ENCODE data around the gene SIM1. TPM values are rescaled to one million over a fixed set of nuclear protein-coding genes. Genes with fewer than 3 reads are reported as not detected.

Gene SIM1
- total and polyA plus RNA-seq, 2 of the 8 experiments (the other 6 are each of a cell fraction or from before 2014, with no cell fraction given) = 0.02 to 0.39 TPM

DNA sequence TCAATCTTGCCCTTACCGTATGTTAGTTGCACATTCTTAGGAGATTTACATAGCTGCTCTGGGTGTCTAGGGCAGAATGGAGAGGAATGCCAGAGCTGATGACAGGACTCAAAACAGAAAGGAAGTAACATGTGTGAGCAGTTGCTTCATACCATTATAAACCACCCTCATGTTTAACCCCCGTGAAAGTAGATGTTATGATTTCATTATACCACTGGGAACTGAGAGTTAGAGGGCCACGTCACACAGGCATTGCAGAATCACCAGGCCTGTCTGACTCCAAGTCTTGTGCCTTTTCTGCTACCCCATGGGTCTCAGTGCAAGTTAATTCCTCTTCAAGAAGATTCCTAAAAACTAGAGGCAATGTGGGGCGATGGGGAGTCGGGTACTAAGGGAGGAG is 23.5 kb upstream of the SIM1 start (continued):
- TF ChIP-seq, protein P1, sequence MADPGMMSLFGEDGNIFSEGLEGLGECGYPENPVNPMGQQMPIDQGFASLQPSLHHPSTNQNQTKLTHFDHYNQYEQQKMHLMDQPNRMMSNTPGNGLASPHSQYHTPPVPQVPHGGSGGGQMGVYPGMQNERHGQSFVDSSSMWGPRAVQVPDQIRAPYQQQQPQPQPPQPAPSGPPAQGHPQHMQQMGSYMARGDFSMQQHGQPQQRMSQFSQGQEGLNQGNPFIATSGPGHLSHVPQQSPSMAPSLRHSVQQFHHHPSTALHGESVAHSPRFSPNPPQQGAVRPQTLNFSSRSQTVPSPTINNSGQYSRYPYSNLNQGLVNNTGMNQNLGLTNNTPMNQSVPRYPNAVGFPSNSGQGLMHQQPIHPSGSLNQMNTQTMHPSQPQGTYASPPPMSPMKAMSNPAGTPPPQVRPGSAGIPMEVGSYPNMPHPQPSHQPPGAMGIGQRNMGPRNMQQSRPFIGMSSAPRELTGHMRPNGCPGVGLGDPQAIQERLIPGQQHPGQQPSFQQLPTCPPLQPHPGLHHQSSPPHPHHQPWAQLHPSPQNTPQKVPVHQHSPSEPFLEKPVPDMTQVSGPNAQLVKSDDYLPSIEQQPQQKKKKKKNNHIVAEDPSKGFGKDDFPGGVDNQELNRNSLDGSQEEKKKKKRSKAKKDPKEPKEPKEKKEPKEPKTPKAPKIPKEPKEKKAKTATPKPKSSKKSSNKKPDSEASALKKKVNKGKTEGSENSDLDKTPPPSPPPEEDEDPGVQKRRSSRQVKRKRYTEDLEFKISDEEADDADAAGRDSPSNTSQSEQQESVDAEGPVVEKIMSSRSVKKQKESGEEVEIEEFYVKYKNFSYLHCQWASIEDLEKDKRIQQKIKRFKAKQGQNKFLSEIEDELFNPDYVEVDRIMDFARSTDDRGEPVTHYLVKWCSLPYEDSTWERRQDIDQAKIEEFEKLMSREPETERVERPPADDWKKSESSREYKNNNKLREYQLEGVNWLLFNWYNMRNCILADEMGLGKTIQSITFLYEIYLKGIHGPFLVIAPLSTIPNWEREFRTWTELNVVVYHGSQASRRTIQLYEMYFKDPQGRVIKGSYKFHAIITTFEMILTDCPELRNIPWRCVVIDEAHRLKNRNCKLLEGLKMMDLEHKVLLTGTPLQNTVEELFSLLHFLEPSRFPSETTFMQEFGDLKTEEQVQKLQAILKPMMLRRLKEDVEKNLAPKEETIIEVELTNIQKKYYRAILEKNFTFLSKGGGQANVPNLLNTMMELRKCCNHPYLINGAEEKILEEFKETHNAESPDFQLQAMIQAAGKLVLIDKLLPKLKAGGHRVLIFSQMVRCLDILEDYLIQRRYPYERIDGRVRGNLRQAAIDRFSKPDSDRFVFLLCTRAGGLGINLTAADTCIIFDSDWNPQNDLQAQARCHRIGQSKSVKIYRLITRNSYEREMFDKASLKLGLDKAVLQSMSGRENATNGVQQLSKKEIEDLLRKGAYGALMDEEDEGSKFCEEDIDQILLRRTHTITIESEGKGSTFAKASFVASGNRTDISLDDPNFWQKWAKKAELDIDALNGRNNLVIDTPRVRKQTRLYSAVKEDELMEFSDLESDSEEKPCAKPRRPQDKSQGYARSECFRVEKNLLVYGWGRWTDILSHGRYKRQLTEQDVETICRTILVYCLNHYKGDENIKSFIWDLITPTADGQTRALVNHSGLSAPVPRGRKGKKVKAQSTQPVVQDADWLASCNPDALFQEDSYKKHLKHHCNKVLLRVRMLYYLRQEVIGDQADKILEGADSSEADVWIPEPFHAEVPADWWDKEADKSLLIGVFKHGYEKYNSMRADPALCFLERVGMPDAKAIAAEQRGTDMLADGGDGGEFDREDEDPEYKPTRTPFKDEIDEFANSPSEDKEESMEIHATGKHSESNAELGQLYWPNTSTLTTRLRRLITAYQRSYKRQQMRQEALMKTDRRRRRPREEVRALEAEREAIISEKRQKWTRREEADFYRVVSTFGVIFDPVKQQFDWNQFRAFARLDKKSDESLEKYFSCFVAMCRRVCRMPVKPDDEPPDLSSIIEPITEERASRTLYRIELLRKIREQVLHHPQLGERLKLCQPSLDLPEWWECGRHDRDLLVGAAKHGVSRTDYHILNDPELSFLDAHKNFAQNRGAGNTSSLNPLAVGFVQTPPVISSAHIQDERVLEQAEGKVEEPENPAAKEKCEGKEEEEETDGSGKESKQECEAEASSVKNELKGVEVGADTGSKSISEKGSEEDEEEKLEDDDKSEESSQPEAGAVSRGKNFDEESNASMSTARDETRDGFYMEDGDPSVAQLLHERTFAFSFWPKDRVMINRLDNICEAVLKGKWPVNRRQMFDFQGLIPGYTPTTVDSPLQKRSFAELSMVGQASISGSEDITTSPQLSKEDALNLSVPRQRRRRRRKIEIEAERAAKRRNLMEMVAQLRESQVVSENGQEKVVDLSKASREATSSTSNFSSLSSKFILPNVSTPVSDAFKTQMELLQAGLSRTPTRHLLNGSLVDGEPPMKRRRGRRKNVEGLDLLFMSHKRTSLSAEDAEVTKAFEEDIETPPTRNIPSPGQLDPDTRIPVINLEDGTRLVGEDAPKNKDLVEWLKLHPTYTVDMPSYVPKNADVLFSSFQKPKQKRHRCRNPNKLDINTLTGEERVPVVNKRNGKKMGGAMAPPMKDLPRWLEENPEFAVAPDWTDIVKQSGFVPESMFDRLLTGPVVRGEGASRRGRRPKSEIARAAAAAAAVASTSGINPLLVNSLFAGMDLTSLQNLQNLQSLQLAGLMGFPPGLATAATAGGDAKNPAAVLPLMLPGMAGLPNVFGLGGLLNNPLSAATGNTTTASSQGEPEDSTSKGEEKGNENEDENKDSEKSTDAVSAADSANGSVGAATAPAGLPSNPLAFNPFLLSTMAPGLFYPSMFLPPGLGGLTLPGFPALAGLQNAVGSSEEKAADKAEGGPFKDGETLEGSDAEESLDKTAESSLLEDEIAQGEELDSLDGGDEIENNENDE (IDR thresholded peaks at IDR 0.05; ENCODE audit: insufficient replicate concordance, low read length) = no peak
- TF ChIP-seq CTBP2 (IDR thresholded peaks at IDR 0.05; ENCODE audit: borderline replicate concordance, insufficient read depth, insufficient read length, low read length) = no peak
- TF ChIP-seq SP4 (IDR thresholded peaks at IDR 0.05; ENCODE audit: low read length) = no peak
- no peak for TF ChIP-seq RBBP5 (IDR thresholded peaks at IDR 0.05; ENCODE audit: borderline replicate concordance, low read depth, low read length)
- no peak for TF ChIP-seq JUND (IDR thresholded peaks at IDR 0.05; ENCODE audit: low read length)
- TF ChIP-seq, protein P2, sequence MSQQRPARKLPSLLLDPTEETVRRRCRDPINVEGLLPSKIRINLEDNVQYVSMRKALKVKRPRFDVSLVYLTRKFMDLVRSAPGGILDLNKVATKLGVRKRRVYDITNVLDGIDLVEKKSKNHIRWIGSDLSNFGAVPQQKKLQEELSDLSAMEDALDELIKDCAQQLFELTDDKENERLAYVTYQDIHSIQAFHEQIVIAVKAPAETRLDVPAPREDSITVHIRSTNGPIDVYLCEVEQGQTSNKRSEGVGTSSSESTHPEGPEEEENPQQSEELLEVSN (IDR thresholded peaks at IDR 0.05) = no peak
- no peak for TF ChIP-seq ASH2L (IDR thresholded peaks at IDR 0.05; ENCODE audit: low read length)
- no peak for TF ChIP-seq KDM1A (IDR thresholded peaks at IDR 0.05; ENCODE audit: borderline replicate concordance, low read length)
- TF ChIP-seq HDAC6 (IDR thresholded peaks at IDR 0.05; ENCODE audit: low read depth, low read length) = no peak
- TF ChIP-seq POLR2AphosphoS5 (IDR thresholded peaks at IDR 0.05; ENCODE audit: low read depth, low read length) = no peak
- no peak for TF ChIP-seq GABPA (IDR thresholded peaks at IDR 0.05; ENCODE audit: borderline replicate concordance, insufficient read depth, low read length)
